ENCODE results near the gene GPS1.

The GPS1 gene

DNA sequence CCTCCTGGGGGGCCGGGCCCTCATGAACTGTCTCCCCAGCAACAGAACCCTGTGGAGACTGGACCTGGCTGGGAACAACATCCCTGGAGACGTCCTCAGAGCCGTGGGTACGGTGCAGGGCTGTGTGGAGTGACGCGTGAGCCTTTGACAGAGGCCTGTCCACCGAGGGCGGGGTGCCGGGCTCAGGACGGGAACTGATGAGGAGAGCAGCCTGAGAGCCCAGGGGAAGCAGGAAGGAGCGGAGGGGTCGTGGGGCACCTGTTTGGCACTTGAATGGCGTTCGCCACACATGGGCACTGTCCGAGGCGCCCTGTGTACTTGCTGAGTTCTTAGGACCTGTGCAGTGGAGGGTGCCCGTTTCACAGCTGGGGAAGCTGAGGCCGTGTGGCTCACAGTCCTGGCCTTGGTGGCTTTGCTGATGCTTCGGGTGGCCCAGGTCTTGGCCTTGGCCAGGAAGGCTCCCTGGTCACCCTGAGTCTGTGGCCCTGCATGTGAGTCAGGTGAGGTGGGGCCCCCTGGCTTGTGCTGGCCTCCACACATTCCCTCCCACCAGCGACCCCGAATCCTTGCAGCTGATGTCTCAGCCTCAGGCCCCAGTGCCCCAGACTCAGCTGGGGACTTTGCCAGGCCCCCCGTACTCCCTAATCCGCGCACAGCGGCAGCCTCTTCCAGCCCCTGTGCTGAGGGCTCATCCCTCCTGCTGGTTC lies 26.1 kb upstream of the GPS1 start:
- in situ Hi-C loops (cut with MboI; ENCODE audit: low sequenced_read_pairs): loop anchor here (25.0 kb wide), 1 partner anchor 137 kb away; no protein-coding TSS in a partner anchor

DNA sequence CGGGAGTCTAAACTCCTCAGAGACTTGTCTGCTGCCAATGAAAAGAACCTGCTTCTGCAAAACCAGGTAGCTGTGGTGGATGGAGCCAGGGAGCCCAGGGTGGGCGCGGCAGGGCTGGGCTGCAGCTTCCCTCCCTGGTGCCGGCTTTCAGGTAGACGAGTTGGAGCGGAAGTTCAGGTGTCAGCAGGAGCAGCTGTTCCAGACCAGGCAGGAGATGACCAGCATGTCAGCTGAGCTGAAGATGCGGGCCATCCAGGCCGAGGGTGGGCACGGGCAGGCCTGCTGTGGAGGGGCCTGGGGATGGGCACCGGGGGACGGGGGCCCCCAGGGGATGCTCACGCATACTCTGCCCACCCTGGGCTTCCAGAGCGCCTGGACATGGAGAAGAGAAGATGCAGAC lies 23.5 kb upstream of the GPS1 start:
- in situ Hi-C loops (cut with MboI; ENCODE audit: low sequenced_read_pairs): loop anchor here (25.0 kb wide), 1 partner anchor 134 kb away; no protein-coding TSS in a partner anchor

- in situ Hi-C loops (cut with MboI; ENCODE audit: low sequenced_read_pairs): loop anchor here (25.0 kb wide), 1 partner anchor 133 kb away; no protein-coding TSS in a partner anchor
These were observed 22.7 kb upstream of the GPS1 start for GRCh38 chr17:82028966-82029365.

DNA sequence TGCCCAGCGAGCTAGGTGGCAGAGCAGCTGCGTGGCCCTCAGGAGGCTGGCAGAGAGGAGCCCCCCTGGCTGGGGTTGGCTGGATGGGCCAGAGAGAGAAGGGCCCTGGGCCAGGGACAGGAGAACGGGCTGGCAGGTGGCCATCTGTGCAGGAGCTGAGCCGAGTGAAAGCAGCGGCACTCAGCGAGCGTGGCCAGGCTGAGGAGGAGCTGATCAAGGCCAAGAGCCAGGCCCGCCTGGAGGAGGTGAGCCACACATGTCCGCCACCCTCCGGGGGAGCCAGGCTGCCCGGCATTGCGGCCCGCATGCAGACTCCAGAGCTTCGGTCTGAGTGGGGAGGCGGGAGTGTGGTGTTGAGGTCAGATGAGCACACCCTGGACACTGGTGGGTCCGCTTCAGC lies 22.3 kb upstream of the GPS1 start:
- in situ Hi-C loops (cut with MboI; ENCODE audit: low sequenced_read_pairs): loop anchor here (25.0 kb wide), 1 partner anchor 133 kb away; no protein-coding TSS in a partner anchor

GRCh38 chr17:82029990-82030469 lies 21.7 kb upstream of the GPS1 start:
- in situ Hi-C loops (cut with MboI; ENCODE audit: low sequenced_read_pairs): loop anchor here (25.0 kb wide), 1 partner anchor 132 kb away; no protein-coding TSS in a partner anchor

GRCh38 chr17:82030470-82031302 lies 21.0 kb upstream of the GPS1 start:
- in situ Hi-C loops (cut with MboI; ENCODE audit: low sequenced_read_pairs): loop anchor here (25.0 kb wide), 1 partner anchor 132 kb away; no protein-coding TSS in a partner anchor

- in situ Hi-C loops (cut with MboI; ENCODE audit: low sequenced_read_pairs): loop anchor here (25.0 kb wide), 1 partner anchor 131 kb away; no protein-coding TSS in a partner anchor
These were observed 20.3 kb upstream of the GPS1 start, which contains the start of gene RAC3 for GRCh38 chr17:82031303-82031884. Gene RAC3 (plus strand): TSS chr17:82031678. CDS start chr17:82031762, 84 bp downstream.

DNA sequence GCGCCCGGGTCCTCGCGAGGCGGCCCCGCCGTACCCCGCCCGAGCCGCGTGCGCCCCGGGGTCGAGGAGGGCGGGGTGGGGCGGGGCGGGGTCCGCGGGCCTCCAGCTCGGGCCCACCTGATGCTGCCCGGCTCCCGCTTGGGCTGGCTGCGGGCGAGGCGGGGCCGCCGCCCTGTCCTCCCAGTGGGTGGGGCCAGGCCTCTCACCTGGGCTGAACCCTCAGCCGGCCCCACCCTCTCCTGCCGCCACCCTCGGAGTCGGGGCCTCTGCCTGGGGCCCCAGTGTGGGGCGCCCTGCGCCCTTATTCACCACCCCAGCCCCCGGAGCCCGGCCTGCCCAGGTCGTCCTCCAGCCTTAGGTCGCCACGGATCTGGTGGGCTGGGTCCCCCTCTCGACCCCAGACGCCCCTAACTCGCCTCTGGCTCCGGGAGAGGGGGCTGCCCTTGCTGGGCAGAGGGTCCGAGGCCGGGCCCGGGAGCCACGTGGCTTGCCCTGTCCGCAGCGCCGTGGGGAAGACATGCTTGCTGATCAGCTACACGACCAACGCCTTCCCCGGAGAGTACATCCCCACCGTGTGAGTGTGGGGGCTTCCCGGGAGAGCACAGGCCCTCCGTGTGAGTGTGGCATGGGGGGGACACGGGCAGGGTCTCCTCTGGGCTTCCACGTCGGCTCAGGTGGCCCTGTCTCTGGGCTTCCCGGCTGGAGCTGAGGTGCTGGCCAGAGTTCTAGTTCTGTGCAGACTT lies 19.6 kb upstream of the GPS1 start:
- in situ Hi-C loops (cut with MboI; ENCODE audit: low sequenced_read_pairs): loop anchor here (25.0 kb wide), 1 partner anchor 130 kb away; no protein-coding TSS in a partner anchor

DNA sequence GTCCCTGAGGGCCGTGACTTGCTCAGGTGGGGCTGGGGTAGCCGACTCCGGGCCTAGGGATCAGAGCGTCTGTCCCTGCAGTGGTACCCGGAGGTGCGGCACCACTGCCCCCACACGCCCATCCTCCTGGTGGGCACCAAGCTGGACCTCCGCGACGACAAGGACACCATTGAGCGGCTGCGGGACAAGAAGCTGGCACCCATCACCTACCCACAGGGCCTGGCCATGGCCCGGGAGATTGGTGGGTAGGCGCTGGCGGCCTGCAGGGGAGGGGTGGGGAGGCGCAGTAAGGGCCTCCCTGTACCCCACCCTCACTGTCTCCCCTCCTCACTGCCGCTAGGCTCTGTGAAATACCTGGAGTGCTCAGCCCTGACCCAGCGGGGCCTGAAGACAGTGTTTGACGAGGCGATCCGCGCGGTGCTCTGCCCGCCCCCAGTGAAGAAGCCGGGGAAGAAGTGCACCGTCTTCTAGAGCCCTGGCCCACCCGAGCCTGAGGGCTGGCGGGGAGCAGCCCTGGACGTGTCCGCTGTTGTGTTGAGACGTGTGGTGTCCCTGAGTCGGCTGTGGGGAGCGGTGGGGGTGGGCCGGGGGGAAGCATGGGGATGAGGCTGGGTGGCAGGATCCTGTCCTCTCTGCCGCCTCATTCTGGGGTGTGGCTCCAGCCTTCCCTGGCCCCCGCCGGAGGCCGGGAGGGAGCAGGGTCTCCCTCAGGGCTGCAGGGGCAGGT lies 18.2 kb upstream of the GPS1 start:
- in situ Hi-C loops (cut with MboI; ENCODE audit: low sequenced_read_pairs): loop anchor here (25.0 kb wide), 1 partner anchor 129 kb away; no protein-coding TSS in a partner anchor

- in situ Hi-C loops (cut with MboI; ENCODE audit: low sequenced_read_pairs): loop anchor here (25.0 kb wide), 1 partner anchor 128 kb away; no protein-coding TSS in a partner anchor
These were observed 17.2 kb upstream of the GPS1 start for GRCh38 chr17:82034371-82035011.

- in situ Hi-C loops (cut with MboI; ENCODE audit: low sequenced_read_pairs): loop anchor here (25.0 kb wide), 1 partner anchor 127 kb away; no protein-coding TSS in a partner anchor
These were observed 16.2 kb upstream of the GPS1 start for GRCh38 chr17:82035488-82035887.

DNA sequence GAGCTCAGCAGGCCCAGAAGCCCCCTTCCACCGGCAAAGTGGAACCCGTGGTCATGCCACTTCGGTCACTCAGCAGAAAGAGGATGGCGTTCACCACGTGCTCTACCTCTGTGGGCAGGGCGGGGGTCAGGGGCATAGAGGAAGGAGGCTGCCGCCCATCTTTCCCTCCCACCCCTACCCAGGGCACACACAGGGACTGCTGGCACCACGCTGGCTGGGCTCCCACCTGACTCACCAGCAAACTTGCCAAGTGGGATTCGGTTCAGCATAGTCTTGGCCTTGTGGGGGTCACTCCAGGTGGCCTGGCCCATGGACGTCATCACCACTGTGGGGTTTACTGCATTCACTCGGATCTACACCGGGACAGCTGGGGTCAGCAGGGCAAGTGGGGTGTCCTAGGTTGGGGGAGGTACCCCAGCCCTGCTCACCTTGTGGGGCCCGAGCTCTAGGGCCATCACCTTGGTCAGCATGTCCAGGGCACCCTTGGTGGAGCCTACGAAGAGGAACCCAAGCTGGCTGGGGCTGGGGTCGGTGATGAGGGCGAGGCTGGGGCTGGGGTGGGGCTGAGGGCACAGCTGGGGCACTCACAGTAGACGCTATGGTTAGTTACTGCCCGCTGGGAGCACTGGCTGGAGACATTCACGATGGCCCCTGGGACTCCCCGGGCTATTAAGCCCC lies 15.6 kb upstream of the GPS1 start:
- in situ Hi-C loops (cut with MboI; ENCODE audit: low sequenced_read_pairs): loop anchor here (25.0 kb wide), 1 partner anchor 126 kb away; no protein-coding TSS in a partner anchor

- in situ Hi-C loops (cut with MboI; ENCODE audit: low sequenced_read_pairs): loop anchor here (25.0 kb wide), 1 partner anchor 126 kb away; no protein-coding TSS in a partner anchor
These were observed 15.0 kb upstream of the GPS1 start for GRCh38 chr17:82036634-82037091.

DNA sequence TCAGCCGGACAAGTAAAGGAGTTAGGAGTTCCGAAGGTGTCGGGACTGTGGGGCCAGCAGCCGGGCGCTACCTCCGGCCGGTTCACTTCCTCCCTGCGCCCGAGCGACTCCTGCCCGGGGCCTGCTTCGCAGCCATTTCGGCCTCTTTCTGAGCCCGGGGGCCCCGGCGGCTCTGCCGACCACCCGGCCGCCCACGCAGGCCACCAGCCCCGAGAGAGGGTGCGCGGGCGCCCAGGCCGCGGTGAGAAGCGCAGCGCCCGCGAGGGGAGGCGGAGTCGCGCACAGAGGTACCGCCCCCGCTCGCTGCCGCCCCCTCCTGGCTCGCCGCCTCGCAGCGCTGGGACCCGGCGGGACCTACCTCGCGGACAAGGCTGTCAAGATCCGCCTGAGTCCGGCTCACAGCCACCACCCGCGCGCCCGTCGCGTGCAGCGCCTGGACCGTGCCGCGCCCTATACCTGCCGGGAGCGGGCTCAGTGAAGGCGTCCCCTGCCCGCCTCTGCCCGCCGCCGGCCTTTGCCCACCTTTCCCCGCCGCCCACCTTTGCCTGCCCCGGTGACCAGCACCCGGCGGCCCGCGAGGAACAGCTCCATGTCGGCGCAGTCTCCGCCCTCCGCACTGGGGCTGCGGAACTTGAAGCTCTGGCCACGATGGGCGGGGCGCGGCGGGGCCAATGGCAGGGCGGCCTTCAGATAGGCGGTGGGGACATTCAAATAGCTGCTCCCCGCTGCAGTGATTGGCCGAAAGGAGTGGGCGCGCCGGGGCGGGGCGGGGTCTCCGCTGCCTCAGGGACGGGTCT lies 14.4 kb upstream of the GPS1 start, which contains the start of gene DCXR:
Gene DCXR (minus strand): TSS at position 606 of the 797 bp plus-strand sequence. CDS start 15 bp downstream, at position 591.
- in situ Hi-C loops (cut with MboI; ENCODE audit: low sequenced_read_pairs): loop anchor here (25.0 kb wide), 1 partner anchor 125 kb away; no protein-coding TSS in a partner anchor

- in situ Hi-C loops (cut with MboI; ENCODE audit: low sequenced_read_pairs): loop anchor here (25.0 kb wide), 1 partner anchor 124 kb away; no protein-coding TSS in a partner anchor
These were observed 13.9 kb upstream of the GPS1 start for GRCh38 chr17:82037889-82038195.

DNA sequence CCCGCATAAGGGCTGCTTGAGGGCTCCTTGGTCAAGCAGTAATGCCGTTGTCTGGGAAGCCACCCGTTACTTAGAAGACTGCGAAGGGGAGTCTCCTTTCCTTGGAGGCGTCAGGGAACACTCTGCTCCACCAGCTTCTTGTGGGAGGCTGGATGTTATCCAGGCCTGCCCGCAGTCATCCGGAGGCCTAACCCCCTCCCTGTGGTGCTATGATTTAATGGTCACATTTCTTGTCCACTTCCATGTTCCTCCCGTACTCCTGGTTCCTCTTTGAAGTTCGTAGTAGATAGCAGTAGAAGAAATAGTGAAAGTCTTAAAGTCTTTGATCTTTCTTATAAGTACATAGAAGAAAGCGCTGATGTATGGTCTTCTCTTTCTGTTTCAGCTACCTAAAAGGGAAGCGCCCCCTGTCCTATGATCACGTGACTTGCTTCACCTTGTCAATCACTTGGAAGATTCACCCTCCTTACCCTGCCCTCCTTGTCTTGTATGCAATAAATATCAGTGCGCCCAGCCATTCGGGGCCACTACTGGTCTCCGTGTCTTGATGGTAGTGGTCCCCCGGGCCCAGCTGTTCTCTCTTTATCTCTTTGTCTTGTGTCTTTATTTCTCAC lies 12.8 kb upstream of the GPS1 start:
- in situ Hi-C loops (cut with MboI; ENCODE audit: low sequenced_read_pairs): loop anchor here (25.0 kb wide), 1 partner anchor 123 kb away; no protein-coding TSS in a partner anchor
